H1 (cell line): ENCODE measurements around the gene RNF111. TPM values are rescaled to one million over a fixed set of nuclear protein-coding genes. Genes with fewer than 3 reads are reported as not detected.

Experiments
- HDAC2 ChIP-seq, 2 experiments: fragments of 300-600 bp in 1 of 2; sonication (generic) in 1 of 2; IDR thresholded peaks; 2 replicates each; pipeline ENCODE4 v1.6.1; 2011 to 2012; ENCODE audit warnings: low read depth in 2 of 2, low read length in 2 of 2, mild to moderate bottlenecking in 2 of 2, moderate library complexity in 2 of 2, borderline replicate concordance in 1 of 2, inconsistent platforms in 1 of 2
- HDAC6 ChIP-seq: IDR thresholded peaks from one replicate; pipeline ENCODE4 v1.7.1; 2012; ENCODE audit warnings: low read depth, mild to moderate bottlenecking, inconsistent platforms, low read length, moderate library complexity
- TBP ChIP-seq: IDR thresholded peaks from 2 replicates; pipeline ENCODE4 v1.6.1; 2011; ENCODE audit warnings: low read depth, low read length, improper control_type of control experiment
- polyA plus RNA-seq, 7 experiments: library from polyadenylated mRNA; depleted of rRNA in 3 of 7; stranded (reverse) in 5 of 7; unstranded in 2 of 7; fragments of >200 nt in 5 of 7; fragments of 200-250 nt in 2 of 7; gene quantifications; 1 replicate in 5 of 7; 2 replicates in 1 of 7; 4 replicates in 1 of 7; pipeline versions ENCODE4 v1.2.1 to v1.2.3, GENCODE V29; 2011 to 2013; ENCODE audit warnings: missing spikeins in 2 of 7, mixed read lengths in 2 of 7
- total RNA-seq: library from RNA; stranded (reverse); fragmentation: NEBNext Ultra II Directional; extraction: Animal tissue kit (Norgen Biotek cat#: 25700); gene quantifications from 2 replicates; pipeline ENCODE4 v1.2.1, GENCODE V29; 2021
- TF ChIP-seq, protein P1 (sequence below): fragments of 300-600 bp; sonication (generic); IDR thresholded peaks from 2 replicates; pipeline ENCODE4 v1.7.1; 2012; ENCODE audit warnings: low read length, moderate library complexity, mild to moderate bottlenecking, inconsistent platforms; ENCODE audit not compliant: insufficient replicate concordance

RNF111 gene
- total and polyA plus RNA-seq, 2 of the 8 experiments (the other 6 are each of a cell fraction or from before 2014, with no cell fraction given), result 18.5 to 26.6 TPM

DNA sequence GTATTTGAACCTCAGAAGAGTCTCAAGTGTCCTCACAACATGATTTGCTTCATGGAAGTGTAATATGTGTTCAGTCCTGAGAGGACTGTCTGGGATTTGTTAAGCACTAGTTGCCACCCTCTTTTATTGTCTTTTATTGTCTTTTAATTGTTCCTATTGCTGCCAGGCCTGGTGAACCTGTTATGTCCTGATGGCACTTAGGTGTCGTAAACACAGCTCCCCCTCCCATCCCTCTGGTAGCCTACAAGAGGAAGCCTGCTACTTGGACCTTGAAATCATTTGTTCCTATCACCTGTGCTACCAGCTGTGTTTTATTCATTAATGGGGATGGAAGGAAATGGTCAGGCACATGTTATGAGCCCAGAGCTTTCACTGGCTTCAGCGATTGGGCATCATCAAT, 136.8 kb downstream of the RNF111 start (continued):
- TF ChIP-seq, protein P1, sequence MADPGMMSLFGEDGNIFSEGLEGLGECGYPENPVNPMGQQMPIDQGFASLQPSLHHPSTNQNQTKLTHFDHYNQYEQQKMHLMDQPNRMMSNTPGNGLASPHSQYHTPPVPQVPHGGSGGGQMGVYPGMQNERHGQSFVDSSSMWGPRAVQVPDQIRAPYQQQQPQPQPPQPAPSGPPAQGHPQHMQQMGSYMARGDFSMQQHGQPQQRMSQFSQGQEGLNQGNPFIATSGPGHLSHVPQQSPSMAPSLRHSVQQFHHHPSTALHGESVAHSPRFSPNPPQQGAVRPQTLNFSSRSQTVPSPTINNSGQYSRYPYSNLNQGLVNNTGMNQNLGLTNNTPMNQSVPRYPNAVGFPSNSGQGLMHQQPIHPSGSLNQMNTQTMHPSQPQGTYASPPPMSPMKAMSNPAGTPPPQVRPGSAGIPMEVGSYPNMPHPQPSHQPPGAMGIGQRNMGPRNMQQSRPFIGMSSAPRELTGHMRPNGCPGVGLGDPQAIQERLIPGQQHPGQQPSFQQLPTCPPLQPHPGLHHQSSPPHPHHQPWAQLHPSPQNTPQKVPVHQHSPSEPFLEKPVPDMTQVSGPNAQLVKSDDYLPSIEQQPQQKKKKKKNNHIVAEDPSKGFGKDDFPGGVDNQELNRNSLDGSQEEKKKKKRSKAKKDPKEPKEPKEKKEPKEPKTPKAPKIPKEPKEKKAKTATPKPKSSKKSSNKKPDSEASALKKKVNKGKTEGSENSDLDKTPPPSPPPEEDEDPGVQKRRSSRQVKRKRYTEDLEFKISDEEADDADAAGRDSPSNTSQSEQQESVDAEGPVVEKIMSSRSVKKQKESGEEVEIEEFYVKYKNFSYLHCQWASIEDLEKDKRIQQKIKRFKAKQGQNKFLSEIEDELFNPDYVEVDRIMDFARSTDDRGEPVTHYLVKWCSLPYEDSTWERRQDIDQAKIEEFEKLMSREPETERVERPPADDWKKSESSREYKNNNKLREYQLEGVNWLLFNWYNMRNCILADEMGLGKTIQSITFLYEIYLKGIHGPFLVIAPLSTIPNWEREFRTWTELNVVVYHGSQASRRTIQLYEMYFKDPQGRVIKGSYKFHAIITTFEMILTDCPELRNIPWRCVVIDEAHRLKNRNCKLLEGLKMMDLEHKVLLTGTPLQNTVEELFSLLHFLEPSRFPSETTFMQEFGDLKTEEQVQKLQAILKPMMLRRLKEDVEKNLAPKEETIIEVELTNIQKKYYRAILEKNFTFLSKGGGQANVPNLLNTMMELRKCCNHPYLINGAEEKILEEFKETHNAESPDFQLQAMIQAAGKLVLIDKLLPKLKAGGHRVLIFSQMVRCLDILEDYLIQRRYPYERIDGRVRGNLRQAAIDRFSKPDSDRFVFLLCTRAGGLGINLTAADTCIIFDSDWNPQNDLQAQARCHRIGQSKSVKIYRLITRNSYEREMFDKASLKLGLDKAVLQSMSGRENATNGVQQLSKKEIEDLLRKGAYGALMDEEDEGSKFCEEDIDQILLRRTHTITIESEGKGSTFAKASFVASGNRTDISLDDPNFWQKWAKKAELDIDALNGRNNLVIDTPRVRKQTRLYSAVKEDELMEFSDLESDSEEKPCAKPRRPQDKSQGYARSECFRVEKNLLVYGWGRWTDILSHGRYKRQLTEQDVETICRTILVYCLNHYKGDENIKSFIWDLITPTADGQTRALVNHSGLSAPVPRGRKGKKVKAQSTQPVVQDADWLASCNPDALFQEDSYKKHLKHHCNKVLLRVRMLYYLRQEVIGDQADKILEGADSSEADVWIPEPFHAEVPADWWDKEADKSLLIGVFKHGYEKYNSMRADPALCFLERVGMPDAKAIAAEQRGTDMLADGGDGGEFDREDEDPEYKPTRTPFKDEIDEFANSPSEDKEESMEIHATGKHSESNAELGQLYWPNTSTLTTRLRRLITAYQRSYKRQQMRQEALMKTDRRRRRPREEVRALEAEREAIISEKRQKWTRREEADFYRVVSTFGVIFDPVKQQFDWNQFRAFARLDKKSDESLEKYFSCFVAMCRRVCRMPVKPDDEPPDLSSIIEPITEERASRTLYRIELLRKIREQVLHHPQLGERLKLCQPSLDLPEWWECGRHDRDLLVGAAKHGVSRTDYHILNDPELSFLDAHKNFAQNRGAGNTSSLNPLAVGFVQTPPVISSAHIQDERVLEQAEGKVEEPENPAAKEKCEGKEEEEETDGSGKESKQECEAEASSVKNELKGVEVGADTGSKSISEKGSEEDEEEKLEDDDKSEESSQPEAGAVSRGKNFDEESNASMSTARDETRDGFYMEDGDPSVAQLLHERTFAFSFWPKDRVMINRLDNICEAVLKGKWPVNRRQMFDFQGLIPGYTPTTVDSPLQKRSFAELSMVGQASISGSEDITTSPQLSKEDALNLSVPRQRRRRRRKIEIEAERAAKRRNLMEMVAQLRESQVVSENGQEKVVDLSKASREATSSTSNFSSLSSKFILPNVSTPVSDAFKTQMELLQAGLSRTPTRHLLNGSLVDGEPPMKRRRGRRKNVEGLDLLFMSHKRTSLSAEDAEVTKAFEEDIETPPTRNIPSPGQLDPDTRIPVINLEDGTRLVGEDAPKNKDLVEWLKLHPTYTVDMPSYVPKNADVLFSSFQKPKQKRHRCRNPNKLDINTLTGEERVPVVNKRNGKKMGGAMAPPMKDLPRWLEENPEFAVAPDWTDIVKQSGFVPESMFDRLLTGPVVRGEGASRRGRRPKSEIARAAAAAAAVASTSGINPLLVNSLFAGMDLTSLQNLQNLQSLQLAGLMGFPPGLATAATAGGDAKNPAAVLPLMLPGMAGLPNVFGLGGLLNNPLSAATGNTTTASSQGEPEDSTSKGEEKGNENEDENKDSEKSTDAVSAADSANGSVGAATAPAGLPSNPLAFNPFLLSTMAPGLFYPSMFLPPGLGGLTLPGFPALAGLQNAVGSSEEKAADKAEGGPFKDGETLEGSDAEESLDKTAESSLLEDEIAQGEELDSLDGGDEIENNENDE, result no peak
- TF ChIP-seq TBP, result no peak
- no peak for TF ChIP-seq HDAC6
- TF ChIP-seq HDAC2 (IDR thresholded peaks at IDR 0.05; ENCODE audit: borderline replicate concordance in 1 of 2, low read depth in 2 of 2, low read length in 2 of 2), result no peak
